Mesothelial cell of epicardium (in vitro differentiated cells): Measurements from ENCODE around the gene PCGF2. TPM values are rescaled to one million over a fixed set of nuclear protein-coding genes. Genes with fewer than 3 reads are reported as not detected.
A peak's percentile ranks its signal among the peaks of the same experiment; 100 is the strongest.

Source experiments
- DNase-seq, 2 experiments: peaks; one replicate each; pipeline ENCODE4 v3.0.0; 2021; ENCODE audit warnings: low spot score in 2 of 2; ENCODE audit not compliant: unreplicated experiment in 2 of 2
- H3K27ac Mint-ChIP-seq: 2 replicates; pipeline ENCODE4 v1.8.0; 2021; ENCODE audit warnings: mixed read lengths
- H3K27me3 Mint-ChIP-seq: 2 replicates; pipeline ENCODE4 v1.8.0; 2021; ENCODE audit warnings: low read depth, mixed read lengths
- H3K36me3 Mint-ChIP-seq: 2 replicates; pipeline ENCODE4 v1.8.0; 2021; ENCODE audit warnings: mixed read lengths
- H3K4me1 Mint-ChIP-seq: 2 replicates; pipeline ENCODE4 v1.8.0; 2021; ENCODE audit warnings: mixed read lengths
- H3K4me3 Mint-ChIP-seq: 2 replicates; pipeline ENCODE4 v1.8.0; 2021; ENCODE audit warnings: mild to moderate bottlenecking, moderate library complexity, mixed read lengths
- H3K9me3 Mint-ChIP-seq: 2 replicates; pipeline ENCODE4 v1.8.0; 2021; ENCODE audit warnings: mixed read lengths
- total RNA-seq: library from RNA; stranded (reverse); gene quantifications from 3 replicates; pipeline ENCODE4 v1.2.1, GENCODE V29; 2021
- TF ChIP-seq, protein P1 (sequence below): fragments of 200-600 bp; sonication (generic); IDR thresholded peaks from one replicate; pipeline ENCODE4 v1.5.0; 2021; ENCODE audit warnings: antibody characterized with exemption; ENCODE audit not compliant: unreplicated experiment

The PCGF2 gene
- total RNA-seq, 1 donor from 2014 or later, result 83.3 TPM

DNA sequence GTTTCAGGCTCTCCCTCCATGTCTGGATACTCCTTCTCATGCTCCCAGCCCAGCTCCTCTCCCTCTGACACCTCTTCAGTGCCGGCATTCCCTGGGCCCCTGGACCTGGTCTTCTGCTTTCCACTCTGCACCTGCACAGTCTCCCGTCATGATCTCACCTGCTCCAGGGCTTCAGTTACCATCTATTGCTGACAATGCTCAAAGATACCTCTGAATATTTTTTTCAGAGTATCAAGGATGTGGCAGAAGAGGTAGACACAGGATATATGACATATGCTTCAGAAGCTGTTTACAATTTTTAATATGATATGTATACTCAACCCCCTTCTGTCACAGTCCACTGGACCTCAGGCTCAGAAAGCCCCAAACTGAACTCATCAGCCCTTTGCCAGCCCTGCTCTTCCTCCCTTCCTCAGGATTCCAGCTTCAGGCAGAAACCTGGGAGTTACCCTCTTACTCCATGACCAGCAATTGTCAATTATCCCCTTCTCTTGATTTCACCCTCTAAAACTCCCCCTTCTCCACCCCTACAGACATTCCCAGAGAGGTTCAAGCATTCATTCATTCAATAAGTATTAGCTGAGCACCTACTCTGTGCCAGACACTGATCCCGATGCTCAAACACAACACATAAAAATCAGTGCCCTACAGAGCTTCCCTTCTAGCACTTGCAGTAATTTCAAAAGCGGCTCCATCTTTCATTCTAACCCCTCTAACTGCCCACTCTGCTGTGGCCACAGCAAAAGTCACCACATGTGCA lies 50.9 kb downstream of the PCGF2 start:
- DNase-seq, result no peak
- H3K27me3 Mint-ChIP-seq, result no peaks in the 10 kb centered on the region
- no peaks in the 10 kb centered on the region for H3K9me3 Mint-ChIP-seq
- no peaks in the 10 kb centered on the region for H3K36me3 Mint-ChIP-seq
- H3K27ac Mint-ChIP-seq, result peak overlapping the region; percentile 27
- no peak overlapping the region for H3K4me3 Mint-ChIP-seq
- TF ChIP-seq, protein P1, sequence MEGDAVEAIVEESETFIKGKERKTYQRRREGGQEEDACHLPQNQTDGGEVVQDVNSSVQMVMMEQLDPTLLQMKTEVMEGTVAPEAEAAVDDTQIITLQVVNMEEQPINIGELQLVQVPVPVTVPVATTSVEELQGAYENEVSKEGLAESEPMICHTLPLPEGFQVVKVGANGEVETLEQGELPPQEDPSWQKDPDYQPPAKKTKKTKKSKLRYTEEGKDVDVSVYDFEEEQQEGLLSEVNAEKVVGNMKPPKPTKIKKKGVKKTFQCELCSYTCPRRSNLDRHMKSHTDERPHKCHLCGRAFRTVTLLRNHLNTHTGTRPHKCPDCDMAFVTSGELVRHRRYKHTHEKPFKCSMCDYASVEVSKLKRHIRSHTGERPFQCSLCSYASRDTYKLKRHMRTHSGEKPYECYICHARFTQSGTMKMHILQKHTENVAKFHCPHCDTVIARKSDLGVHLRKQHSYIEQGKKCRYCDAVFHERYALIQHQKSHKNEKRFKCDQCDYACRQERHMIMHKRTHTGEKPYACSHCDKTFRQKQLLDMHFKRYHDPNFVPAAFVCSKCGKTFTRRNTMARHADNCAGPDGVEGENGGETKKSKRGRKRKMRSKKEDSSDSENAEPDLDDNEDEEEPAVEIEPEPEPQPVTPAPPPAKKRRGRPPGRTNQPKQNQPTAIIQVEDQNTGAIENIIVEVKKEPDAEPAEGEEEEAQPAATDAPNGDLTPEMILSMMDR, result no peak
- peaks cover 35% of the 10 kb centered on the region for H3K4me1 Mint-ChIP-seq

DNA sequence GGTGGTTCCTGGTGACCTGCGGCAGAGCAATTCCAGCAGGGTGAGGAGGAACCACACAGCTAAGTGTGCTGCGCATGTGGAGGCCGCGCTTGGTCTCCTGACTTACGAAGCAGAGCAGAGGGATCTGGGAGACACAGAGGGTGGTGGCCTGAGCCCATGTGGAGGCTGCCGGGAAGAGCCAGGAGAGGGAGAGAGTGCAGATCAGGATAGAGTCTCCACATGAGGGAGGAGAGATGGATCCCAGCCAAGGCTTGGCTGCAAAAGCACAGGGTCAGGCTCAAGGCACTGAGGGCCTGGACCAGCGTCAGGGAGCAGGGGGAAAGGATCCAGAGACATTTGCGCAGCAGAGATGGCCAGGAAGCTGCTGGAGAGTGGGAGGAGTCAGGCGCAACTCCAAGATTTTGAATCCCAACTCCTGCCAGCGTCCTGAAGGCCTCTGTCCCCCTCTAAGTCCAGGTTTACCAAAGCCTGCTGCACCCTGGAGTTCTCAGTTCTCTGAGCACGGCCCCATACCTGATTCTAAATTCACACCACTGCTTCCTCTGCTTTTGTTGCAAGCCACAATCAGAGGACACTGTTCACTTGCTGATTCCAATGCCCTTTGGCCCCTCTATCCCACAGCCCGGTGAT lies 54.3 kb downstream of the PCGF2 start:
- H3K9me3 Mint-ChIP-seq, result no peaks in the 10 kb centered on the region
- H3K27me3 Mint-ChIP-seq, result no peaks in the 10 kb centered on the region
- no peak overlapping the region for H3K4me3 Mint-ChIP-seq
- no peak for DNase-seq
- no peaks in the 10 kb centered on the region for H3K36me3 Mint-ChIP-seq
- peaks cover 15% of the 10 kb centered on the region for H3K4me1 Mint-ChIP-seq
- H3K27ac Mint-ChIP-seq, result peak overlapping the region; percentile 57
- TF ChIP-seq, protein P1, result no peak

DNA sequence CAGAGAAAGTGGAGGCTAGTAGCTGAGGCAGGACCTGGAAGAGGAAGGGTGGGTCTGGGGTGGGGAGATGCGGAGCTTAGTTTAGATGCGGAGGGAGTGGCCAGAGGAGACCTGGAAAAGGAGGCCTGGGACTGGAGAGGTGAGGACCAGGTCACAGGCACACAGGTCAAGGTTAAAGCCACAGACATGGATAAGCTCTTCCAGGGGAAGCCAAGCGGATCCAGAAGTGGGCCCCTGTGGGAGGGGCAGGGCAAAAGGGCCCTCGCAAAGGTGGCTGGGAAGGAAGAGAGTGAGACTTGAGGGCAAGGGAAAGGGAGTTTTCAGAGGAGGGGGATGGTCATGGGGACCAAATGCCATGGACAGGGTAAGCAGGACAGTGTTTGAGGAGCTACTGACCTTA lies 57.0 kb downstream of the PCGF2 start:
- H3K9me3 Mint-ChIP-seq, result no peaks in the 10 kb centered on the region
- no peak overlapping the region for H3K4me3 Mint-ChIP-seq
- DNase-seq, result no peak
- peaks cover 15% of the 10 kb centered on the region for H3K4me1 Mint-ChIP-seq
- TF ChIP-seq, protein P1, result no peak
- no peak overlapping the region for H3K27ac Mint-ChIP-seq
- H3K27me3 Mint-ChIP-seq, result no peaks in the 10 kb centered on the region
- H3K36me3 Mint-ChIP-seq, result no peaks in the 10 kb centered on the region

DNA sequence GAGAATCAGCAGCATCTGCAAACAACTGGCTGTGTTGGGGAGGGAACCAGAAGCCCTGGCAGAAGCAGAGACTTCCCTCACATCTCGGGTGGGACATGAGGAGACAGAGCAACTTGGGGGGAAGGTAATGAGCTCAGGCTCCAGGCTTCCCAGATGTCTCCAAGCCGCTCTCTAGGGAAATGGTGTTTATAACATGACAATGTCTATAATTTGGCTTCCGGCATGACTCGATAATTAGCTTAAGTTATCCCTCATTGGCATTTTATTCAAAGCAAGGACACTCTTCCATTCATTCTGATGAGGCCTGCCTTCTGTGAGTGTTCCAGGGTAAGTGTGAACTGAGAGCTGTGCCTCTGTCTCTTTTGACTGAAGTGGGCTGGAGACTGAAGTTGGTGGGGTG lies 57.8 kb downstream of the PCGF2 start:
- Mint-ChIP-seq H3K4me1 (peaks cover 12% of the 10 kb centered on the region), H3K27me3 (no peaks in the 10 kb centered on the region), H3K27ac (no peak overlapping the region), H3K9me3 (no peaks in the 10 kb centered on the region), H3K4me3 (no peak overlapping the region), H3K36me3 (no peaks in the 10 kb centered on the region)
- no peak for DNase-seq
- TF ChIP-seq, protein P1, result no peak

DNA sequence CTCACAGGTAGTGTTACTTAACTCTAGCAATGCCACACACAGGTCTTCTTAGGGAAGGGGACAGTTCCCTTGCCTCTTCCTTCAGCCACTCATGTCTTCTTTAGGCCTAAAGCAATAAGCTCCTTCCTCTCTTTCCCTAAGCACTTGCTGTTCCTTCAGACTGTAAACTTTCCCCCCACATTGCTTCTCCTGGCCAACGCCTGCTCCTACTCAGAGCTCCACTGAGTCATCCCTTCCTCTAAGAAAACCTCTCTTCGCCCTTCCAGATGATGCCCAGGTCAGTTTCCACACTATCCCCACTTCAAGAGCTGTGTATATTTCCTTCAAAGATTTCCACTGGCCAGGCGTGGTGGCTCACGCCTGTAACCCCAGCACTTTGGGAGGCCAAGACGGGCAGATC lies 60.9 kb downstream of the PCGF2 start:
- H3K27me3 Mint-ChIP-seq, result no peaks in the 10 kb centered on the region

More for the DNA sequence above, 60.9 kb downstream of the PCGF2 start:
- no peaks in the 10 kb centered on the region for H3K4me1 Mint-ChIP-seq
- H3K36me3 Mint-ChIP-seq, result no peaks in the 10 kb centered on the region
- H3K27ac Mint-ChIP-seq, result no peak overlapping the region
- no peak overlapping the region for H3K4me3 Mint-ChIP-seq
- no peaks in the 10 kb centered on the region for H3K9me3 Mint-ChIP-seq
- DNase-seq, result no peak
- TF ChIP-seq, protein P1, result no peak
